Stimulated activated CD8-positive, alpha-beta memory T cell treated with anti-CD3 and anti-CD28 coated beads, Interleukin-2, amount 100 ng/mL, for 48 hours (primary cell): Measurements from ENCODE around the gene NUDCD3.

Experiments
- DNase-seq, 2 donors: peaks; one replicate each; pipeline ENCODE4 v3.0.0-alpha.2; 2020; ENCODE audit warnings: low read depth in 2 of 2

The NUDCD3 gene

DNA sequence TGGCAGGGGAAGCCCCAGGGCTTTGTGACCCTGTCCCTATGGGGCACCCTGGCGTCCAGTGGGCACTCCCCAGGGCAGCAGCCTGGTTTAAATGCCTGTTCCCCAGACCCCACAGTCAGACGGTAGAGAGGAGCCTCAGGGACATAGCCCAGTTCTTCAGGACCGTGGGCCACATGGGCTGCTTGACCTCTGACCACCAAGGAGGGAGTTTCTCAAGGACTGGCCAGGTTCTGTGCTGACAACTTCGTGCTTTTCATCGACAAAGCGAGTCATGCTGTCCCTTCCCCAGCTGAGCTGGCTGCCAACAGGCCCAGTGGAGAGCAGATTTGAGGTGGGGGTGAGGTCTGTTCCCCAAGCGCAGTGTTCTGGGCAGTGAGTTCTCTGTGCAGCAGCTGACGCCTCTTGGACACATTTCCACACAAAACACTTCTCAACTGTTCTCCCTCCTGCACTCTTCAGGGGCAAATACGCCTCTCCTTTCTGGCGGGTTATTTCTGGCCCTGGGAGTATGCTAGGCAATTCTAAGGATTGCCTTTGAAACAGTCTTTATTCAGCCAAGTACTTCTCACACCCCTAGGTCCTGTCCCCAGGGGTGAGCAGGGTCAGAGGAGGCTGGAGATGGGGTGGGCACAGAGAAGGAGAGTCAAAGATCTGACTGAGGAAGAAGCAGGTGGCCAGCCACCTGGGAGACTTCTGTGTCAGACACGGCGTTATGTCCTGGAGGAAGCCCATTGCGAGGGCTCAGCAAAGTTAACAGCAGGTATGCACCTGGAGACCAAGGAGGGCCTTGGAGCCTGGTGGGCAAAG lies 107.8 kb downstream of the NUDCD3 start:
- DNase-seq = no peak

DNA sequence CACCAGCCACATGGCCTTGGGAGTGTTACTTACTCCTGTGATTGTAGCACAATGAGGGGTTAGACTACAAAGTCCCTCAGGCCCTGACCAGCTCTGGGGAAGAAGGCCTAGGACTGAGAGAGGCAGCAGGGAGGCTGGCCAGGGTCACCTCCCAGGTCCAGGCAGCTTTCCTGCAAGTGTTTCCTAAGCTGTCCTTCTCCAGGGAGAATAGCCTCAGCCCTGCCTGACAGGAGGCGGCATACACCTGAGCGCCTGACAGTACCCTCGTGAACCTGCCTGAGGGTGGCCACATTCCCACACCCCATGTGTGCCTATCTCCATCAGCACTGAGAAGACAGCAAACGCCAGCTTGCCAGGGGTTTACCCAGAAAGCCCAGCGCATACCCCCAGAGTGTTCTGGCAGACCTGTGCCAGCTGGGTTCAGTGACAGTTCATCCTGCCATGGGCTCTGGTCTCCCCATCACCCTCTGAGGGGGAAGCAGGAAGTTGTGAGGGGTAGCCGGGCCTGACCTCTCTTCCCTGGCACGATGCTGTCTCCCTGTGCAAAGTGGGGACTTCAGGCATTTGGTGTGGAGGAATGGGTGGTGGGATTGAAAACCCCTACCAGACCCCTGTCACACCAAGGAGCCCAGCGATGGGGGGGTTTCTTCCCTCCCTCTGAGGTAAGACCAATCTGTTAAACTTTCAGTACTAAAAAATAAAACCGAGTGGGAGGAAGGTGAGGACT lies 108.8 kb downstream of the NUDCD3 start:
- no peak for DNase-seq

DNA sequence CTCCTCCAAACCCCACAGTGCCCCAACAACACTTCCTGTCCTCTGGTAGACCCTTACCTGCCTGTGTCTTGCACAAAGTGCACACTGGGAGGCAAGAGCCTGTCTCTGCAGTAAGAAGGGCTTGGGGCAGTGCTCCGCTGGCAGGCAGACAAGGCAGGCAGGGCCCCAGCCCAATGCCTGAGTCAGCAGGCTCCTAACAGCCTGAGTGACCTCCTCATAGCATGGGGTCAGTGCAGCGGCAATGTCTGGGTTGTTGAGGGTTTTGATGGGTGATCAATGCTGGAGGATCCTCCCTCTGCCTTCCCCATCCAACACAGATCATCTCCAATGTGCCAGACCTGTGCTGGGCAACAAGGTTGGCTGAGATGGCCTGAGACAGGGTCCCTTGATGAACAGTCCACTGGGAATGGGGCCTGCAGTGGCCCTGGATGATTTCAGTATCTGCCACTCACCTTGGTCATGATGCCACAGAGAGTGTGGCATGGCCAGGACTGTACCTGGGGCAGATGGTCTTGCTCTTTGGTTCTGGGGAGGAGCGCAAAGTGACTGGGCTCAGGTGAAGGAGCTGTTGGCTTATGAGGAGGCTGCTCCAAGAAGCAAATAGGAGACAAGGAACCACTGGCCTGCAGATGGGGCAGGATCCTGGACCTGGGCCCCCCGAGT lies 109.5 kb downstream of the NUDCD3 start:
- DNase-seq = no peak

DNA sequence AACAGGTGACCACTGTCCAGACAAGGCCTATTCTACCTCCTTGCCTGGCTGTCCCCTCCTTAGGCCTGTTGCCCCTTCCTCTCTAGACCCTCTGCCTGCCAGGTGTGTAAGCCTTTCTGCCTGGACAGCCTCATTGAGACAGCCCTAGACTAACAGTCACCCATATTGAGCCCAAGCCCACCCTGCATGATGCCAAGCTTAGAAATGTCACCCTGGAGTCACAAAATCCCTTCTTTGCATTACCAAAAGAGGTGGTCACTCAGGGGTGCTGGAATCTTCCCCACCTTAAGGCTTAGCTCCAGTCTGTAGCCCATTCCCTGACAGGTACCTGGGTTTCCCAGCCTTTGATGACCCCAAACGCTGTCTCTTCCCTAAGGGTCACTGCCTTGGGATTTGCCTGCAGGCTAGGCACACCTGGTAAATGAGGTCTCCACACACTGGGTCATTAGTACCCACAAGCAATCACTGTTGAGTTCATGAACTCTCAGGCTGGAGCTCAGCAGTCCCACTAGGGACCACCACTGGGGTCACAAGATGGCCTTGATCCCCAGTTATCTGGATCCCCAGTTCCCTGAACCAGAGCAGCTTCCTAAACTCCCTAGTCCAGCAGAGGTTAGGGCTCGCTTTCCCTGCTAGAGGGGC lies 110.1 kb downstream of the NUDCD3 start:
- DNase-seq = no peak

DNA sequence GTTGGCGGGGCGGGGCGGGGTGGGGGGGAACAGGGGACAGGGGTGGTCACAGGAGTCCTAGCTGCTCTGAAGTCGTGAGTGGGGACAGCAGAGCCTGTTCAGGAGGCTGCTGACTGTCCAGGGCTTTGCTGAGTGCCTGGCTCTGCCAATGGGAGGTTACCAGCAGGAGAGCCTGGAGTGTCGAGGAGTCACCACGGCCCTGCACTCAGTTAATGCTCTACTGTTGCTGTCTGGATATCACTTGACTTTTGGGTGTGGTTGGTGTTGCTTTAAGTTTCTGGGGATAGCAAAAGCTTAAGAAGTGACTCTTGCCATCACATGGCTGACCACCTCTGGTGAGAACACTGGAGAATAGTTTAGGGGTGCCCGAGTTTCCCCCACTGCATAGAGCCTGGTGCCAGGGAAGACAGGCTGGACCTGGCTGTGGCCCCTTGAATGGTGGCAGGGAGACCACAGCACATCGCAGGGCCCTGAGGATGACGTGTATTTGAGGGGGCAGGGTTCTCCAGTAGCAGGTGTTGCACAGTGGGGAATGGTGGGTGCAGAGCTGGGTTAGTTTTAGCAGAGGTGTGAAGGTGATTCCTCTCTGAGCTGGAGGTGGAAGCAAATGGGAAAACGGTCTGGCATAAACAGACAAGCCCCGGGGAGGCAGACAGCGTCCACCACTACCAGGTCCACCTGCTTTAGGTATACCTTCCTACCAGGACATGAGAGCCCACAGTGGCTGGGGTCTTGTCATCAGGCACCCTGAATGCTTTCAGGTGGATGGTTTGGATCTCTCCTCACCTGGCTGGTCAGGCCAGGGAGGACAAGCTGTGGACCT lies 110.9 kb downstream of the NUDCD3 start:
- no peak for DNase-seq

DNA sequence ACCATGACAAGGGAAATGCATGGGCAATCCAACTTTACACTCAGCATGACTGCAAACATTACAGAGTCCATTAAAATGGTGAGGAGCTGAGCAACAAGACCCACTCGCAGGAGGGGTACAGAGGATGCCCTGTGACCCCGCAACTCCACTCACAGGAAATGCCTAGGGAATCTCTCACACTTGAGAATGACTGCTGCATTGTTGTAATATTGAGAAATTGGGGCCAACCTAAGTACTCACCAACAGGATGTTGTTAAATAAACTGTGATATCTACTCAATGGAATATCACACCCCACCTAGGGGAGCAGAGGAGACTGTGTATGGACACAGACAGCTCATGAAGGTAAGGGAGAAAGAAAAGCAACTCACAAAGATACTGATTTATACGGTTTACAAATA lies 111.7 kb downstream of the NUDCD3 start:
- no peak for DNase-seq

DNA sequence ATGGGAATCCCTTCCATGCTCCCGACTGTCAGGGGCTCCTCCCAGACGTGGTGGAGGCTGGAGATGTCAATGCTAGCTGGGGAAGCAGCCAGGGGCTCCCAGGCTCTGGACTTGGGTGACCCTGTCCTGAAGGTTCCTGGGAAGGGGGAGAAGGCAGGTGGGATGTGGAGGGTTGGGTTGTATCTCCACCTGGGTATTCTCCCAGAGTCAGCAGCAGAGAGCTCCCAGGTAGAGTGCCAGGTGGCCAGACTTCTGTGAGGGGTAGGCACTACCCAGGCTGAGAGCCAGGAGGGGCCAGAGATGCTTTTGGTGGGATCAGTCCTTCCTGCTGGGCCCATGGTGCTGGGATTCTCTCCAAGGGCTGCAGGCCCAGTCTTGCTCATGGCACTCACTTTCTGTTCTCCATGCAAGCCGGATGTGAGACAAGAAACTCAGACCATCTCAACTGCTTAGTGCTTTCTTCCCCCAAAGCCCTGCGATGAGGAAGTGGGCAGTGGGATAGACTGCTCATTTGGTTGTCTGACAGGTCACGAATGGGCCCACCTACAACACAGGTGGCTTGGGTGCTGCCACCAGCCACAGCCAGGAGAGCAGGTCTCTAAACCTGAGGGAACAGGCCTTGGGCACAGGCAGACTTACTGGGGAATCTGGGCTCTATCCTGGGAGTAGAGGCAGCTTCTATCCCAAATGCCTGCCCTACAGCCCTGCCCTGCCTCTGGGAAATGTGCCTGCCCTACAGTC lies 112.6 kb downstream of the NUDCD3 start:
- no peak for DNase-seq

DNA sequence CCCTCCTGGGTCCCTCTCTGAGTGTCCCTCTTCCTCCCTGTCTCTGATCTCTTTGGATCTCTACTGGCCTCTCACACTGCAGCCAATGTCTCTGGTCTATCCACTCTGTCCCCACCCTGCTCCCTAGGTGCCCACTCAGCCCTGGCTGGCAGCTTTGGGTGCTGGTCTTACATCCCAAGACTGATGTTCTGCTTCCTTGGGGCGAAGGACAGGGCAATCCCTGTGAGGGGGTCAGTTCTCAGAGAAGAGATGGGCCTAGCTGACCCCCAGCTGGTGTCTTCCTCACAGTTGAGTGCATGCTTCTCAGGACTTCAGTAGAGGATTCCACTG lies 113.4 kb downstream of the NUDCD3 start:
- no peak for DNase-seq

DNA sequence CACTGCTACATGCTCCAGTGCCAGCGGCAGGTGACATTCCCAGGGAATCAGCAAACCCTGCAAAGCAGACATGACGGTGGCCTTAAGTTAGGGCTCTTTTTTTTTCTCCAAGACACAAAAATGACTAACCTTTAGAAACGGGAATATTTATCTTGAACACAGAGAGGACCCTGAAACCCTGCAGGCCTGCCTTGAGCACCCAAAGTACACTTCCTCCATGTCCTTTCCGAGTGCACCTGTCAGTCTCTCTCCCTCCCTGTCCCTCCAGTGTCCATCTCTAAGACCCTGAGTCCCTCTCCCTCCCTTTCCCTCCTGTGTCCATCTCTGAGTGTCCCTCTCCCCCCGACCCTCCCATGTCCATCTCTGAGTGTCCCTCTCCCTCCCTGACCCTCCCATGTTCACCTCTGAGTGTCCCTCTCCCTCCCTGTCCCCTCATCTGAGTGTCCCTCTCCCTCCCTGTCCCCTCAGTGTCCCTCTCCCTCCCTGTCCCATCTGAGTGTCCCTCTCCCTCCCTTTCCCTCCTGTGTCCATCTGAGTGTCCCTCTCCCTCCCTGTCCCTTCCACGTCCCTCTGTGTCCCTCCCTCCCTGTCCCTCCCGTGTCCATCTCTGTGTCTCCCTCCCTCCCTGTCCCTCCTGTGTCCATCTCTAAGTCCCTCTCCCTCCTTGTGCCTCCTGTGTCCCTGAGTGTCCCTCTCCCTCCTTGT lies 113.9 kb downstream of the NUDCD3 start:
- no peak for DNase-seq

DNA sequence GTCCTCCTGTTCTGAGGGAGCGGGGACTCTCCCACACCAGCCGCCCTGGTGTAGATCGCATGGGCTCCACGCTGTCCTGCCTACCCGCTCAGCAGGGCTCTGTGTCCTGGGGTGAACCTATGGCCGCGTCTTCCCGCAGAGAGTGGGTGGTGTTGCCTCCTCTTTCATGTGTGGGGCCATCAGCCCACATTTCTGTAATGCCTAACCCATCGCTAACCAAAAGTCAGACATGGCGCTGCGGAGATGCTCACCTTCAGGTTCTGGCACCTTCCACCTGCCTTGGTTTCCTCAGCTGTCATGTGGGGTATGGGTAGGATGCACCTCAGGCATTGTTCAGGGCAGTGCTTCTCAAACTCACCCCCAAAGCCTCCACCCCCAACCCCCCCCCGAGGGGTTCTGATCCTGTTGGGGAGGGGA lies 114.5 kb downstream of the NUDCD3 start:
- no peak for DNase-seq

DNA sequence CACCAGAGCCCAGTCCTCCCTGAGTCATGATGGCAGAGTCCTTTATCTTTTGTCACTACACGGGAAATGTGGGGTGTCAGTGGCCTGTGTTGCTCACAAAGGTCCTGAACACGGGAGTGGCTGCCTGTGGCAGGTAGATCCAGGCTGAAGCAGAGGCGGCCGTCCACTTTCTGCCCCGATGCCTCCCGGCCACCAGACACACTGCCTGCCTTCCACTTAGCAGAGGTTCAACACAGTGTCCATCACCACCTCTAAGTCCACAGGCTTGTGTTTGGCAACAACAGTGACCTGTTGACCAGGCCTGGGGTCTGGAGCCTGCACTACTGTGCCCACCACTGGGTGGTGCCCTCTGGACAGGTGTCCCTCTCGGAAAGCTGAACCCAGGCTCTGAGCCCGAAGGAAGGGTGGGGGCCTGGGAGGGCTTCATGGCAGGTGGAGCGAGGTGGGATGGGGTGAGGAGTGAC lies 115.2 kb downstream of the NUDCD3 start:
- DNase-seq = no peak

DNA sequence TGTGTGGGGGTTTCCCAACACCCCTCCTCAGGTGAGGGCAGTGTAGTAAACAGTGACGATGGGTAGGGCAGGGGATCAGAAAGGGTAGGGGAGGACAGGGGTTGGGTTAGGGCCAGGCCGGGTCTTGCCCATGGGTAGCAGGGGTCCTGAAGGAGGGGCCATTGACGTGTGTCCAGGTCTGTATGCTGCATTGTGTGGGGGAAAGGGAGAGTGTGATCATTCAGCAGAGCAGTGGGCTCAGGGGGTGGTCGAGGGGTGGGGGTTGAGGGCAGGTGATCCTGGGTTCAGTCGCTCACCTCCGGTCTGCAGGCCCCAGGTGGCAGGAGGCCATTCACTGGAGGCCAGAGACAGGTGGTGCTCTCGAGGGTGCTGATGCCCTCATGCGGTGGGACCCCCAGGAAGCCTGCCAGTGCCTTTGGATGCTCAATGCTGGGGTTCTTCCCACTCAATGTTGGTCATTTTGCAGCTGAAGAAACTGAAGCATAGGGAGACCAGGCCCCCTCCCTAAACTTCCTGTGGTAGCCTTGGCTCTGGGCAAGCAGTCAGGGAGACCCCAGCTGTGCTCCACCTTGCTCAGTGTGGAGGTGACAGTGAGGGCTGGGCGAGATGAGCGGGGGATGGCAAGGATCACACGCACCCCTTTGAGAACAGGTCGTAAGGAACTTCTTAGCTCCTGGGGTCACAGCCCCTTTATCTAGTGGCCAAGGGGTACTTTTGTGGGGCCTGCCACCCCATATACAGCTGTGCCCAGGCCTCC lies 116.3 kb downstream of the NUDCD3 start:
- DNase-seq = no peak

DNA sequence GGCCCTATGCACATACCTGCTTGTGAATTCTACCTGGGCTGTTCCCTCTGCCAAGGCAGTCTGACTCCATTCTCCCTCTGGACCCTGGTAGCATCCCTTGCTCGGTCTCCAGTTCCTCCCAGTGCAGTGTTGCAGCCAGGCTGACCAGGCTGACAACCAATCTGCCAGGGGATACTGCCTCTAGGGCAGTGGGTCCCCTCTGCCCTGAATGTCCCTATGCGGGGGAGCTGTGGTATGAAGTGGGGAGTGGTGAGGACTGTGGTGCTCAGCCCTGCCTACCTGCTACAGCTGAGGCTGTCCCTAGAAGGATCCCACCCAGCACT lies 117.1 kb downstream of the NUDCD3 start:
- DNase-seq = no peak

DNA sequence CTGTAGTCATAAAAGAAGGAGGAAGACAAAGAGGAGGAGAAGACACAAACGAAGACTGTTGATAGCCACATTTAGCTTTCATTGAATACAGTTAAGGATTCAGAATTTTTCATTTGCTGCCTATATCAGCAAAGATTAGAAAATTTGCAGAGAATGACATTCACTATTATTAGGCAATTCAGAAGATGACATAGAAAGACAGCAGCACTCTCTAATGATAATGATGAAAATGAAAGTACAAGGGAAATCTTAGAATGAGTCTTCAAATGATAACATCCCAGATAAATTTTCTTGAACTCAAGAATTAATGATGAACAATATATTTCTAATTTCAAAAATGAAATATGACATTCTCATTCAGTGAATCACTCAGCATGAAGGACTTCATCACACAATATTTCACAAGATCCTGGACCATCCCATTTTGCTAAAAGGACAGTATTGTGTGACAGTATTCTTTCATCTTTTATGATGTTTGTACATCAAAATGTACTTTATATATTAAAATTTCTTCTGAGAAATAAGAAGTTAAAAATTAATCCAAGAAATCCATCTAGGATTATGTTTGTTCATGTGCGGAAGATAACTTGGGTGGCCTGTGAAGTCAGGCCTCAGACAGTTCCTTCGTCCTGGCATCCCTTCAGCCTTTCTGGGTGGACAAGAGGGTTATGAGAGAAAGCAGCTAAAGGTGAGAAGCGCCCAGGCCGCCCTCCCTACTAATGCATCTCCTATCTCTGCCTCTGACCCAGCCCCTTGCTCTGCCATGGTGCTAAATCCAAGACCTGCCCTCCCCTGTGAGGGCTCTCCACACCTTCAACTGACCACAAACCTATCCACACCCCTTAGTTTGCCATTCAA lies 117.7 kb downstream of the NUDCD3 start:
- no peak for DNase-seq

DNA sequence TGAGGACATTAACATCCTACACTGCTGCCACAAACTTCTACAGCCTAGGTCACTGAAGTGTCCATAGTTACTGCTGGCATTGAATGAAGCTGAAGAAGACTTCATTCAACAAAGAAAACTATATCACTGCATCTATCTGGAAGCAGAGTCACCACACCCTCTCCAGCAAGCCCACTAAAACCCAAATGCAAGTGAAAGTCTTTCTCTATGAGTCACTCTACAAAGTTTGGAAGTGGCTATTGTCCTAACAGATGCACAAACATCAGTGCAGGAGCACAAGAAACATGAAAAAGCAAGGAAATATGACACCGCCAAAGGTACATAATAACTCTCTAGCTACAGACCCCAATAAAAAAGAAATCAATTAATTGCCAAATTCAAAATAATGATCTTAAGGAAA lies 121.6 kb downstream of the NUDCD3 start:
- DNase-seq = no peak

DNA sequence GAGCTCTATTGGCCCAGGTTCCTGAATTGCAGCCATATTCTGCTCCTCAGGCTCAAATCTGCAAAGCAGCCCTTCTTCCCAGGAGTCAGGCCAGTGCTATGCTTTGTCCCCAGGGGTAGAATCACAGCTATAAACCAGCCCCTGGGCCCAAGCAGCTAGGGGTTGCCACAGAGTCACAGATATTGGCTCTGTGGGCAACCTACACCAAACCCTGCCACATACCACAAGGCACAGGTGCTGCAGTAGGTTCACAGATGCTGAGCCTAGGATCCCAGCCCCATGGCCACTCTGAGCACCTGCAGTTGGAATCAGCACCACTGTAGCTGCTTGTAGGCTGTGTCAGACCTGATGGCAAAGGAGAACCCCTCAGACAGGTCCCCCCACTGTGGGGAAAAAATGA lies 122.0 kb downstream of the NUDCD3 start:
- DNase-seq = no peak

DNA sequence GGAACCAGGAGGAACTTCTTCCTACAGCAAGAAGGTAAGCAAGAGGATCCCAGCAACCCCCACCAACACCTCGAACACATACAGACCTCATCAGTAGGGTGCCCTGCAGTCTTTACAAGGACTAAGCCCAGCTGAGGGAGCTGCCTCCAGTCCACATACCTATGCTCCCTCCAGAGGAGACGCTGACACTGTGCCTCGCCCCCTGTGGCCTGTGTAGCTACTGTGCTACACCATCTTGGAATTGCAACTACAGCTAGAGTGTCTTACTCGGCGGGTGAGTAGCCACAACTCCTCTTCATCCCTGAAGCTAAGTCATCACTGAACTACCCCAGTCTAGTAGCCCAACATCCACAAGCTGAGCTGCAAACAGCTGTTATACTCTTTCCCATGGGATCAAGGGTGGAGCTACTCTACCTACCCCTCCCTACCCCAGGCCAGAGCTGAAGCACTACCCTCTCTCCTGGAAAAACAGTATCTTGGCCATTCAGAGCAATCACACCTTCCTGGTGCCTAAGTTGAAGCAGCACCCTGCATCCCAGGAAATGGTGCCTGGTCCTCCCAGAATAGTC lies 122.9 kb downstream of the NUDCD3 start:
- no peak for DNase-seq

DNA sequence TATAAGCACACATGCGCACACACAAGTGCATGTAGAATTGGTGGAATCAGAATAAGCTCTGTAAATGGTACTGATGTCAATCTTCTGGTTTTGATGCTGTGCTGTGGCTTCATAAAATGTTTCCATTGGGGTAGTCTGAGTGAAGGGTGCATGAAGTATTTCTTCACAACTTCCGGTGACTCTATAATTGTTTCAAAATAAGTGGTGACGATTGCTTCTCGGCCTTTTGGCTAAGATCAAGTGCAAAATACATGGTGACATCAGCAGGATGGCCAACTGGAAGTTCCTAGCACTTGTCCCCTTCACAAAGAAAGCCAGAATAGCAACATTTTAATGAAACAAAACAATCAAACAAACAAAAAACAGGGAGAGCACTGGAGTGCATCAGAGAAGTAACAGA lies 123.5 kb downstream of the NUDCD3 start:
- no peak for DNase-seq
